Thymus (tissue), 11 donors: Measurements from ENCODE around the gene AP1S3. TPM values are rescaled to one million over a fixed set of nuclear protein-coding genes. Genes with fewer than 3 reads are reported as not detected.
"Not testable (repeated sequence)": the region's sequence is repeated elsewhere in the genome, so short reads cannot be mapped to it uniquely, and the experiment has no call there.

Experiments
- DNase-seq, 9 donors: peaks; one replicate each; pipeline ENCODE4 v3.0.0-alpha.2; 2013; ENCODE audit warnings: low spot score in 9 of 9, low read depth in 6 of 9, missing footprints in 1 of 9
- H3K27ac ChIP-seq, 2 donors: one replicate each; pipeline ENCODE4 v1.5.1; 2013; ENCODE audit warnings: control low read depth in 1 of 2, low read depth in 1 of 2, low read length in 1 of 2, mild to moderate bottlenecking in 1 of 2, moderate library complexity in 1 of 2
- H3K27me3 ChIP-seq, 2 donors: one replicate each; pipeline ENCODE4 v1.5.1; 2013; ENCODE audit warnings: low read length in 1 of 2; ENCODE audit not compliant: control insufficient read depth in 2 of 2, insufficient read depth in 1 of 2
- H3K36me3 ChIP-seq, 2 donors: one replicate each; pipeline ENCODE4 v1.5.1; 2013; ENCODE audit warnings: low read length in 1 of 2, mild to moderate bottlenecking in 1 of 2, moderate library complexity in 1 of 2; ENCODE audit not compliant: control insufficient read depth in 2 of 2, insufficient read depth in 2 of 2
- H3K4me1 ChIP-seq, 2 donors: one replicate each; pipeline ENCODE4 v1.5.1; 2013; ENCODE audit warnings: low read length in 2 of 2; ENCODE audit not compliant: control insufficient read depth in 2 of 2, insufficient read depth in 2 of 2
- H3K4me3 ChIP-seq, 2 donors: one replicate each; pipeline ENCODE4 v1.5.1; 2013; ENCODE audit warnings: low read length in 2 of 2, control low read depth in 1 of 2, mild to moderate bottlenecking in 1 of 2
- H3K9me3 ChIP-seq, 2 donors: one replicate each; pipeline ENCODE4 v1.5.1; 2013; ENCODE audit warnings: low read length in 1 of 2, mild to moderate bottlenecking in 1 of 2; ENCODE audit not compliant: control insufficient read depth in 2 of 2, insufficient read depth in 1 of 2
- WGBS: extraction: QIAGEN DNeasy Blood & Tissue Kit; methylation state at CpG from one replicate; pipeline ENCODE4 v1.1.7; 2013; 5-methylcytosine and 5-hydroxymethylcytosine counted together
- polyA plus RNA-seq: library from polyadenylated mRNA; stranded (reverse); fragments of 200-250 nt; gene quantifications from one replicate; pipeline ENCODE4 v1.2.3, GENCODE V29; 2013
- total RNA-seq: library from RNA; stranded (reverse); fragments of 120-200 nt; gene quantifications from one replicate; pipeline ENCODE4 v1.2.4, GENCODE V29; 2013
- donor health status: healthy.

The AP1S3 gene
- total and polyA plus RNA-seq, 2 donors, result 1.6 to 2.5 TPM

GRCh38 chr2:223797037-223797436 is 40.3 kb downstream of the AP1S3 start:
- H3K36me3 ChIP-seq, result no peaks in the 10 kb centered on the region
- no peaks in the 10 kb centered on the region for H3K9me3 ChIP-seq
- no peaks in the 10 kb centered on the region for H3K27me3 ChIP-seq
- H3K4me3 ChIP-seq, result no peak overlapping the region
- no peaks in the 10 kb centered on the region for H3K4me1 ChIP-seq
- H3K27ac ChIP-seq, result no peak overlapping the region
- no peak for DNase-seq
- 95% methylated on average over 5 of the region's 5 CpGs for WGBS

GRCh38 chr2:223789423-223789822 is 48.0 kb downstream of the AP1S3 start:
- no peaks in the 10 kb centered on the region for H3K9me3 ChIP-seq
- no peak overlapping the region for H3K4me3 ChIP-seq
- no peak for DNase-seq
- over 99% methylated on average over 6 of the region's 6 CpGs for WGBS
- no peaks in the 10 kb centered on the region for H3K4me1 ChIP-seq
- no peaks in the 10 kb centered on the region for H3K36me3 ChIP-seq
- H3K27me3 ChIP-seq, result no peaks in the 10 kb centered on the region
- no peak overlapping the region for H3K27ac ChIP-seq

GRCh38 chr2:223788826-223789225 is 48.6 kb downstream of the AP1S3 start:
- Histone ChIP-seq H3K36me3 (no peaks in the 10 kb centered on the region), H3K4me1 (no peaks in the 10 kb centered on the region), H3K9me3 (no peaks in the 10 kb centered on the region), H3K27me3 (no peaks in the 10 kb centered on the region), H3K4me3 (no peak overlapping the region), H3K27ac (no peak overlapping the region)
- DNase-seq, result no peak

GRCh38 chr2:223788106-223788505 is 49.3 kb downstream of the AP1S3 start:
- H3K36me3 ChIP-seq, DNase-seq, H3K27me3 ChIP-seq, H3K4me3 ChIP-seq, H3K27ac ChIP-seq, H3K9me3 ChIP-seq, H3K4me1 ChIP-seq: not testable (repeated sequence)
- WGBS, result 98% methylated on average over 10 of the region's 10 CpGs

GRCh38 chr2:223787358-223787757 is 50.0 kb downstream of the AP1S3 start:
- Histone ChIP-seq H3K27me3 (no peaks in the 10 kb centered on the region), H3K4me3 (no peak overlapping the region), H3K36me3 (no peaks in the 10 kb centered on the region), H3K9me3 (no peaks in the 10 kb centered on the region), H3K27ac (no peak overlapping the region), H3K4me1 (no peaks in the 10 kb centered on the region)
- WGBS, result 98% methylated on average over 2 of the region's 2 CpGs
- DNase-seq, result no peak

- H3K27me3 ChIP-seq, result no peaks in the 10 kb centered on the region
- H3K9me3 ChIP-seq, result no peaks in the 10 kb centered on the region
- 91% methylated on average over 4 of the region's 4 CpGs for WGBS
- DNase-seq, result no peak
- no peak overlapping the region for H3K27ac ChIP-seq
- no peaks in the 10 kb centered on the region for H3K36me3 ChIP-seq
- no peak overlapping the region for H3K4me3 ChIP-seq
- no peaks in the 10 kb centered on the region for H3K4me1 ChIP-seq
Measured at GRCh38 chr2:223786943-223787342, 50.4 kb downstream of the AP1S3 start.

- Histone ChIP-seq H3K27ac (no peak overlapping the region), H3K4me1 (no peaks in the 10 kb centered on the region), H3K27me3 (no peaks in the 10 kb centered on the region), H3K36me3 (no peaks in the 10 kb centered on the region), H3K9me3 (no peaks in the 10 kb centered on the region), H3K4me3 (no peak overlapping the region)
- 96% methylated on average over 5 of the region's 5 CpGs for WGBS
- DNase-seq, result no peak
Measured at GRCh38 chr2:223786236-223786635, 51.1 kb downstream of the AP1S3 start.

GRCh38 chr2:223784221-223784772 is 53.1 kb downstream of the AP1S3 start:
- H3K9me3 ChIP-seq, result no peaks in the 10 kb centered on the region
- H3K27ac ChIP-seq, result no peak overlapping the region
- no peak overlapping the region for H3K4me3 ChIP-seq
- no peak for DNase-seq
- no peaks in the 10 kb centered on the region for H3K36me3 ChIP-seq
- 94% methylated on average over 5 of the region's 5 CpGs for WGBS
- H3K4me1 ChIP-seq, result no peaks in the 10 kb centered on the region
- H3K27me3 ChIP-seq, result no peaks in the 10 kb centered on the region

GRCh38 chr2:223782629-223783028 is 54.8 kb downstream of the AP1S3 start:
- Histone ChIP-seq H3K4me3 (no peak overlapping the region), H3K4me1 (no peaks in the 10 kb centered on the region), H3K9me3 (no peaks in the 10 kb centered on the region), H3K36me3 (no peaks in the 10 kb centered on the region), H3K27ac (no peak overlapping the region), H3K27me3 (no peaks in the 10 kb centered on the region)
- 95% methylated on average over 3 of the region's 3 CpGs for WGBS
- DNase-seq, result no peak

- no peak overlapping the region for H3K27ac ChIP-seq
- WGBS, result 98% methylated on average over 3 of the region's 3 CpGs
- no peaks in the 10 kb centered on the region for H3K9me3 ChIP-seq
- H3K27me3 ChIP-seq, result no peaks in the 10 kb centered on the region
- no peaks in the 10 kb centered on the region for H3K36me3 ChIP-seq
- no peak overlapping the region for H3K4me3 ChIP-seq
- DNase-seq, result no peak
- H3K4me1 ChIP-seq, result no peaks in the 10 kb centered on the region
Measured at GRCh38 chr2:223781560-223781959, 55.8 kb downstream of the AP1S3 start.
